Keratinocyte (primary cell): ENCODE results near the gene SLC19A1.

ENCODE experiments used
- CTCF ChIP-seq, 3 experiments: IDR thresholded peaks in 1 of 3; conservative IDR thresholded peaks in 1 of 3; optimal IDR thresholded peaks in 1 of 3; 2 replicates in 2 of 3; 3 replicates in 1 of 3; pipeline versions ENCODE3 to v1.5.1; 2011; ENCODE audit warnings: low read length in 3 of 3, mild to moderate bottlenecking in 3 of 3, moderate library complexity in 2 of 3, control low read depth in 1 of 3, inconsistent platforms in 1 of 3; ENCODE audit not compliant: insufficient read depth in 2 of 3; ENCODE audit errors: extremely low read depth in 1 of 3
- EZH2 ChIP-seq: IDR thresholded peaks from one replicate; pipeline ENCODE4 v1.6.1; 2012; ENCODE audit warnings: inconsistent platforms, mild to moderate bottlenecking, low read length, moderate library complexity

- no peak for TF ChIP-seq CTCF (optimal IDR thresholded peaks at IDR 0.05 in 1 of 3, IDR thresholded peaks at IDR 0.05 in 1 of 3, conservative IDR thresholded peaks at IDR 0.05 in 1 of 3; ENCODE audit: extremely low read depth in 1 of 3, insufficient read depth in 2 of 3, low read length in 3 of 3)
- no peak for TF ChIP-seq EZH2
Observed at GRCh38 chr21:45551783-45552695, 9.8 kb upstream of the SLC19A1 start.
